RWPE1 (cell line): ENCODE data around the gene HDAC7.
A peak's percentile ranks its signal among the peaks of the same experiment; 100 is the strongest.

ENCODE experiments used
- CTCF ChIA-PET: fragments of 350-600 bp; sonication (Branson Sonifier 250); formaldehyde crosslinking; extraction: SDS; loops from one replicate; lab custom pipeline; 2021; lab: Yijun Ruan, JAX
- POLR2A ChIA-PET: fragments of 400-600 bp; formaldehyde crosslinking; extraction: SDS; loops from one replicate; lab custom pipeline; 2020; ENCODE audit warnings: antibody characterized with exemption; ENCODE audit not compliant: low non-redundant PET; lab: Yijun Ruan, JAX
- DNase-seq: peaks from one replicate; pipeline ENCODE4 v3.0.0; 2012; ENCODE audit warnings: low spot score
- H3K27ac ChIP-seq: fragments of 450-650 bp; 2 replicates; pipeline ENCODE4 v1.5.1; 2017
- TF ChIP-seq, protein P1 (sequence below): fragments of 450-650 bp; conservative IDR thresholded peaks from 2 replicates; pipeline ENCODE4 v1.5.1; 2017; ENCODE audit warnings: low read depth, mild to moderate bottlenecking

Gene HDAC7

DNA sequence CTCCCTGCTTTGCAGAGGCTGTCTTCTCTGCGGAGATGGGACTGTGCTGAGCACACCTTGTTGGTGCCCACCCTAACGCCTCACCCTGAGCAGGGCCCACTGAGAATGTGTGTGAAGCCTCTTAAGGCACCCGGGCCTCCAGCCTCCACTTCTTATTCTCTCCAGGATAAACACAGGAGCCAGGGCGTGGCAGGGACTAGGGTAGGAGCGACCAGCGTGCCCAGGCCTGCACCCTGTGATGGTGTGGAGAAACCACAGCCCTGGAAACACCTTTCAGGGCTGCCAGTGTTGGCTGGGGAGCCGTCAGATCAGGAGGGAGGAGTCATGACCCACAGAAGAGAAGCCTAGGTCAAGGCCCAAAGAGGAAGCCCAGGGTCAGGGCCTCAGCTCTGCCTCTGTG is 43.8 kb upstream of the HDAC7 start:
- TF ChIP-seq, protein P1, sequence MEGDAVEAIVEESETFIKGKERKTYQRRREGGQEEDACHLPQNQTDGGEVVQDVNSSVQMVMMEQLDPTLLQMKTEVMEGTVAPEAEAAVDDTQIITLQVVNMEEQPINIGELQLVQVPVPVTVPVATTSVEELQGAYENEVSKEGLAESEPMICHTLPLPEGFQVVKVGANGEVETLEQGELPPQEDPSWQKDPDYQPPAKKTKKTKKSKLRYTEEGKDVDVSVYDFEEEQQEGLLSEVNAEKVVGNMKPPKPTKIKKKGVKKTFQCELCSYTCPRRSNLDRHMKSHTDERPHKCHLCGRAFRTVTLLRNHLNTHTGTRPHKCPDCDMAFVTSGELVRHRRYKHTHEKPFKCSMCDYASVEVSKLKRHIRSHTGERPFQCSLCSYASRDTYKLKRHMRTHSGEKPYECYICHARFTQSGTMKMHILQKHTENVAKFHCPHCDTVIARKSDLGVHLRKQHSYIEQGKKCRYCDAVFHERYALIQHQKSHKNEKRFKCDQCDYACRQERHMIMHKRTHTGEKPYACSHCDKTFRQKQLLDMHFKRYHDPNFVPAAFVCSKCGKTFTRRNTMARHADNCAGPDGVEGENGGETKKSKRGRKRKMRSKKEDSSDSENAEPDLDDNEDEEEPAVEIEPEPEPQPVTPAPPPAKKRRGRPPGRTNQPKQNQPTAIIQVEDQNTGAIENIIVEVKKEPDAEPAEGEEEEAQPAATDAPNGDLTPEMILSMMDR, result no peak
- CTCF ChIA-PET, result no interaction called here
- DNase-seq, result peak; percentile 94
- POLR2A ChIA-PET, result no interaction called here
- H3K27ac ChIP-seq, result peak overlapping the region; percentile 92

DNA sequence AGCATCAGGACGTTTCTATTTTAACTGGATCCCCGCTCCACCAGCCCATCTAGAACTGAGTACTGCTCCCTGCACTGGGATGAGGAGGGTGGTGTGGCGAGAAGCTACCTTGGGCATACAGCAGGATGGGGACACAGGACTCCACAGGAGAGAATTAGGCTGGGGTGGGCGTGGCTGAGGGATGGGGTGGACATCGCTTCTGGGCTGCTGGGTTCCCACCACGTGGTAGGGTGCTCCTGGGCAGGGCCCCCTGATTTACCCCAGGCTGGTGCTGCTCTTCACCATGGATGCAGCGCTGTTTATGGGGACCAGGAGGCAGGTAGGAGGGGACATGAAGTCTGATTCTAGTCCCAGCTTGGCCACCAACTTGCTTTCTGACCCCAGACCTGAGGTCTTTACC is 43.2 kb upstream of the HDAC7 start:
- CTCF ChIA-PET, result no interaction called here
- DNase-seq, result no peak
- POLR2A ChIA-PET, result no interaction called here
- TF ChIP-seq, protein P1, result no peak
- peak overlapping the region; percentile 92 for H3K27ac ChIP-seq

DNA sequence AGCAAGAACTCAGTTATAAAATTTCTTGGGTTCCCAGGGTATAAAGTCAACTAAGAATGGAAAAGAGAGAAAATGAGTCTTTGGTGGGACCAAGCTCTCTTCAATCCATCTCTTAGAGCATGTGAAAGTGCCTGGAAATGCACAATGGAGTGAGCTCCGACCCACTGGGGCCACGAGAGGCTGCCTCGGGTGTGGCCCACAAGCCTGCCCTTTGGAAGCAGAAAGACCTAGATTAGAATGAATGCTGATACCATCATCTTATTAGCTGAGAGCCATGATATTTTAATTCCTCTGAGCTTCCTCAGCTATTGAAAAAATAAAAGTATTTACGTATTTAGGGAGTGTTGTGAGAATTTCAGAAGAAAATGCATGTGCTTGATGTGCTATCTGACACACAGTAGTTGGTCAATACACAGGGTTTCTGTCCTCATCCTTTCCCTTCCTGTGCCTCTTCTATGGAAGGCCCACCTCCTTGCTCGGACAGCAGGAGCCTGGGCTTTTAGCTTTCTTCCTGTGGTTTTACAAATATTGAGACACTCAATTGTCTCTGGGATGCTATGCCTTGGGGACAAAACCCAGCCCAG is 42.6 kb upstream of the HDAC7 start:
- TF ChIP-seq, protein P1, result no peak
- peak overlapping the region; percentile 92 for H3K27ac ChIP-seq
- CTCF ChIA-PET, result no interaction called here
- POLR2A ChIA-PET, result no interaction called here
- DNase-seq, result no peak

DNA sequence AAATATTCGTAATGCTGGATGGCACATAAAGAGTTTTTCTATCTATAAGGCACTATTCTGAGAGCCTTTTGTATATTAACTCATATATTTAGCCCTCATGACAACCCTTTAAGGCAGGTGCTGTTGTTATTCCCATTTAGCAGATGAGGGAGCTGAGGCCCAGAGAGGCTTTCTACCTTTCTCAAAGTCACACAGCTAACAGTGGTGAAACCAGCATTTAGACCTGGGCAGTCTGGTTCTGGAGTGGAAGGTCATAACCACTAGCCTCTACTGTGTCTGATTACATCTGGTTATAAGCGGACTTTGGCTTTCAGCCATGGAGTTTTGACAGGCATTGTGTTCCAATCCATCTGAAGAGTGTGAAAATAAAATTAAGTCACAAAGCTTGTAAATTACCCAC is 41.2 kb upstream of the HDAC7 start:
- TF ChIP-seq, protein P1, result no peak
- H3K27ac ChIP-seq, result peak overlapping the region; percentile 91
- ChIA-PET CTCF (interaction anchor here (0.7 kb wide), 1 partner anchor 139 kb away, joined by 3 read pairs; no protein-coding TSS in a partner anchor), POLR2A (no interaction called here)
- no peak for DNase-seq

DNA sequence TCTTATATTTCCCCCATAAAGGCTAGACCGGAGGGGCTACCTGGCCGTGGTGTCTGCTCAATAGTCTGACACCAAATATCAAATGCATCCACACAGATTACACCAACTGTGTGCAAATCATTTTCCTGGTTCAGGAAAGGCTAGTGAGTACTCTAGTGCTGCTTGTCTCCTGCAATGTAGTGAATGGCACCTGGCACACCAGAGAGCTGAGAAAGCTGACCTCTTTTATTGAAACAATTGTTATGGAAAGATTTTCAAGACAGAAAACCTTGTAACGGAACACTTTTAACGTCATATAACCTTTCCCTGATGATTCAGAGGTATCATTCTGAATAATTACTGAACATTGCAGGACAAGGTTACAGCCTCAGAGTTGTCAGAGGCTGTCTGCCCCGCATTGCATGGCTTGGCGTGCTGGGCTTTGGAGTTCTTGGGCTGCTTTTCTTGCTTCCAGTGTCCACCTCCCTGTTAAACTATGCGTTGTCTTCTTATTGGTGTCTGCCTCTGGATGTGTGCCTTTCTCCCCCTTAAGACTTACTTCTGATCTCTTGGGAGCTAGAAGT is 40.7 kb upstream of the HDAC7 start:
- peak overlapping the region; percentile 91 for H3K27ac ChIP-seq
- DNase-seq, result no peak
- ChIA-PET POLR2A (no interaction called here), CTCF (no interaction called here)
- TF ChIP-seq, protein P1, result no peak

DNA sequence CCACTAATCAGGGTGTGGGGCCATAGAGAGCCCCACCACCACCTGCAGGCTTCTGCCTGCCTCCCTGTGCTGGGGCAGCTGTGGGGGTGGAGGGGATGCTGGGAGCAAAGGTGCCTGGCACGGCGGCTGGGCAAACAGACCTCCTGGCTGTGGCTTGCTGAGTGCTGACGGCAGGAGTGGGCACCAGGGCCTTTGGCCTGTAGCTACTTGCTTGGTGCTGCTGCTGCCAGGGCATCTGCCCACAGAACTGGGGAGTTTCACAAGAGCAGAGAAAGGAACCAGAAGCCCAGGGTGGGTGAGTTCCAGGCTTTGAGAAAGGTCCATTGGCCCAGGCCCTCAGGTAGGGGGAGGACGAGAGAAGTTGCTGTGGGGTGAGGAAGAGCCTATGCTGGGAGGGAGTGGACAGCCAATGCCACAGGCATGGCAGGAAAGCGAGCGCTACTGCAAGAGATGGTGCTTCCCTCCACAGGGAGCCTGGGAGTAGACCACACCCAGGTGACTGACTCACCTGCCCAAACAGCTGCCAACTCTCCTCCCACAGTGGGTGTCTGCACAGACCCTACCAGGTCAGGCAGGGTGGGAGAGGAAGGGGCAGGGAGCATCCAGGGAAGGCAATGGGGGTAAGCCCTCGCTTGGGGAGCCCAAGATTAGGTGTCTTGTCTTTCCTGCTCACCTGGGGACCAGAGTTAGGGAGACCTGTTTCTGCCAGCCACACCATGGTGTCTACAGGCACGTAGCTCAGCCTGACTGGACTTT is 39.0 kb upstream of the HDAC7 start:
- ChIA-PET CTCF (interaction anchor here (0.6 to 1.3 kb wide), 4 partner anchors 12 to 644 kb away, joined by 3 read pairs; no protein-coding TSS in a partner anchor), POLR2A (no interaction called here)
- H3K27ac ChIP-seq, result peak overlapping the region; percentile 91
- DNase-seq, result peak; percentile 78
- TF ChIP-seq, protein P1, result no peak
